Spleen (tissue), 11 donors: ENCODE data around the gene EDN2. TPM values are rescaled to one million over a fixed set of nuclear protein-coding genes. Genes with fewer than 3 reads are reported as not detected.

Source experiments
- DNase-seq: peaks from one replicate; pipeline ENCODE4 v3.0.0-alpha.2; 2020
- H3K27ac ChIP-seq, 8 donors: fragments of 200-600 bp; sonication (generic) in 7 of 8; 1 replicate in 4 of 8; 2 replicates in 4 of 8; pipeline versions ENCODE4 v1.5.0 to v1.8.0; 2016 to 2021; ENCODE audit warnings: inconsistent platforms in 4 of 8, mild to moderate bottlenecking in 4 of 8, moderate library complexity in 1 of 8
- H3K27me3 ChIP-seq, 7 donors: fragments of 200-600 bp; sonication (generic) in 6 of 7; replicated peaks in 1 of 7; 1 replicate in 4 of 7; 2 replicates in 3 of 7; pipeline versions ENCODE4 v1.5.0 to v1.8.0; 2016 to 2021; ENCODE audit warnings: inconsistent platforms in 3 of 7, mild to moderate bottlenecking in 1 of 7
- H3K36me3 ChIP-seq, 6 donors: fragments of 200-600 bp; sonication (generic) in 5 of 6; 1 replicate in 4 of 6; 2 replicates in 2 of 6; pipeline versions ENCODE4 v1.5.0 to v1.8.0; 2016 to 2021; ENCODE audit warnings: inconsistent platforms in 2 of 6
- H3K4me1 ChIP-seq, 6 donors: fragments of 200-600 bp; sonication (generic) in 5 of 6; 1 replicate in 3 of 6; 2 replicates in 3 of 6; pipeline versions ENCODE4 v1.5.0 to v1.8.0; 2016 to 2021; ENCODE audit warnings: inconsistent platforms in 3 of 6
- H3K4me3 ChIP-seq, 8 donors: fragments of 200-600 bp; sonication (generic) in 7 of 8; 1 replicate in 4 of 8; 2 replicates in 4 of 8; pipeline versions ENCODE4 v1.5.0 to v1.8.0; 2016 to 2021; ENCODE audit warnings: inconsistent platforms in 4 of 8, mild to moderate bottlenecking in 4 of 8, moderate library complexity in 2 of 8
- H3K9me3 ChIP-seq, 8 donors: fragments of 200-600 bp; sonication (generic) in 7 of 8; 1 replicate in 4 of 8; 2 replicates in 4 of 8; pipeline versions ENCODE4 v1.5.0 to v1.8.0; 2016 to 2021; ENCODE audit warnings: inconsistent platforms in 4 of 8
- POLR2A ChIP-seq, 3 donors: fragments of 450-650 bp; IDR thresholded peaks; one replicate each; pipeline ENCODE4 v1.5.1; 2017; ENCODE audit warnings: antibody characterized with exemption in 3 of 3, mild to moderate bottlenecking in 1 of 3
- POLR2AphosphoS5 ChIP-seq, 3 donors: sonication (generic); formaldehyde crosslinking; IDR thresholded peaks; one replicate each; pipeline ENCODE4 v1.5.1; 2017; ENCODE audit warnings: antibody characterized with exemption in 3 of 3
- WGBS, 5 donors: extraction: QIAGEN DNeasy Blood & Tissue Kit in 3 of 5; methylation state at CpG; one replicate each; pipeline versions ENCODE4 v1.1.5 to v1.1.7; 2013 to 2018; 5-methylcytosine and 5-hydroxymethylcytosine counted together
- intact Hi-C: fragments of 100-400 bp; cut with DNase I; formaldehyde crosslinking; loops from one replicate; pipeline ENCODE4 v1.15.0; 2023; ENCODE audit warnings: low total_unique reads
- polyA plus RNA-seq, 3 donors: library from polyadenylated mRNA; stranded (reverse); fragments of 200-250 nt; gene quantifications; one replicate each; pipeline ENCODE4 v1.2.1, GENCODE V29; 2013
- total RNA-seq, 7 donors: library from RNA; depleted of rRNA in 3 of 7; stranded (reverse); fragments of >200 nt in 3 of 7; fragmentation: NEBNext Ultra II Directional in 4 of 7; extraction: Animal tissue kit (Norgen Biotek cat#: 25700) in 4 of 7; gene quantifications; one replicate each; pipeline versions ENCODE4 v1.1.0 to v1.2.1, GENCODE V29; 2016 to 2021
- TF ChIP-seq, protein P1 (sequence below), 11 experiments: fragments of 200-600 bp in 7 of 11; fragments of 450-650 bp in 4 of 11; sonication (generic) in 4 of 11; IDR thresholded peaks in 8 of 11; conservative IDR thresholded peaks in 3 of 11; 1 replicate in 7 of 11; 2 replicates in 4 of 11; pipeline versions ENCODE4 v1.4.0 to v1.8.0; 2016 to 2021; ENCODE audit warnings: antibody characterized with exemption in 11 of 11, inconsistent platforms in 4 of 11, mild to moderate bottlenecking in 1 of 11
- donor health status: healthy with polysubstance abuse.
- donor health status: DM: no; HTN: no; CAD: no; lungs with moderate emphysema.
- donor health status: DM: no; HTN: no; CAD: no.
- donor health status: Bipolar disorder and iron deficiency.
- donor health status: healthy.
- donor health status: DM: no; HTN: no; CAD: no.
- donor health status: DM: yes; HTN: yes; CAD: no.

Gene EDN2
- total and polyA plus RNA-seq, 10 donors = not detected

DNA sequence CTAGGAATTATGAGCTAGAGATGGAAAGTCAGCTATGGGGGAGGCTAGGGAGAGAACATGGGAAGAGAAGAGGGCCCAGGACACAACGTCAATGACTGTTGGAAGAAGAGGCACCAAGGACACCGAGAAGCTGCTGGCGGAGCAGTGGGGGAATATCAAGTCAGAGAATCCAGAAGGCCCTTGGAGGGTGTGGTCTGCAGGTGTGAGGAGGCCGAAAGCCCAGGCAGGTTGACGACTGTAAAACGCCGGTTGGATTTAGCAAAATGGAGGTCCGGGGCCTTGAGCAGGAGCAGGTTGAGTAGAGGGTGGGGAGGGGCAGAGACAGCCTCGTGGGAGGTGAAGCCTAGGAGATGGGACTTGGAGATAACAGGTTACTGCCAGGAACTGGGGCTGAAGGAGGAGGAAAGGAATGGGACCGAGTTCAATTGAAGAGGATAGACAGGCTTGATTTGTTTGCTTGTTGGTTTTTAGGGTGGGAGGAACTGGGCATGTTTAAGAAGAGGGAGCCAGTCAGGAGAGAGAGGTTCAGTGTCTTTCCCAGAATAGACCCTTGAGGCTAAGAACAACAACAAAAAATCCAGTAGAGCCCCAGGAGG, 35.1 kb downstream of the EDN2 start:
- Histone ChIP-seq H3K36me3 (no peaks in the 10 kb centered on the region), H3K4me3 (no peak overlapping the region), H3K9me3 (peaks cover 0 to 11% (median 7%) of the 10 kb centered on the region in 8 donors), H3K27ac (peak overlapping the region in 2 of 8 donors; percentile 13 to 40), H3K4me1 (peaks cover 1 to 27% (median 9%) of the 10 kb centered on the region in 6 donors), H3K27me3 (no peaks in the 10 kb centered on the region)
- WGBS, 5 donors = 78 to 87% (median 84%) methylated on average over 10 of the region's 10 CpGs
- TF ChIP-seq POLR2AphosphoS5 (IDR thresholded peaks at IDR 0.05) = no peak
- TF ChIP-seq, protein P1, sequence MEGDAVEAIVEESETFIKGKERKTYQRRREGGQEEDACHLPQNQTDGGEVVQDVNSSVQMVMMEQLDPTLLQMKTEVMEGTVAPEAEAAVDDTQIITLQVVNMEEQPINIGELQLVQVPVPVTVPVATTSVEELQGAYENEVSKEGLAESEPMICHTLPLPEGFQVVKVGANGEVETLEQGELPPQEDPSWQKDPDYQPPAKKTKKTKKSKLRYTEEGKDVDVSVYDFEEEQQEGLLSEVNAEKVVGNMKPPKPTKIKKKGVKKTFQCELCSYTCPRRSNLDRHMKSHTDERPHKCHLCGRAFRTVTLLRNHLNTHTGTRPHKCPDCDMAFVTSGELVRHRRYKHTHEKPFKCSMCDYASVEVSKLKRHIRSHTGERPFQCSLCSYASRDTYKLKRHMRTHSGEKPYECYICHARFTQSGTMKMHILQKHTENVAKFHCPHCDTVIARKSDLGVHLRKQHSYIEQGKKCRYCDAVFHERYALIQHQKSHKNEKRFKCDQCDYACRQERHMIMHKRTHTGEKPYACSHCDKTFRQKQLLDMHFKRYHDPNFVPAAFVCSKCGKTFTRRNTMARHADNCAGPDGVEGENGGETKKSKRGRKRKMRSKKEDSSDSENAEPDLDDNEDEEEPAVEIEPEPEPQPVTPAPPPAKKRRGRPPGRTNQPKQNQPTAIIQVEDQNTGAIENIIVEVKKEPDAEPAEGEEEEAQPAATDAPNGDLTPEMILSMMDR (IDR thresholded peaks at IDR 0.05 in 8 of 11, conservative IDR thresholded peaks at IDR 0.05 in 3 of 11) = no peak
- no peak for TF ChIP-seq POLR2A (IDR thresholded peaks at IDR 0.05)
- DNase-seq = no peak
- intact Hi-C loops = no loop called here

- 79 to 87% (median 85%) methylated on average over 4 of the region's 4 CpGs for WGBS, 5 donors
- intact Hi-C loops = no loop called here
- DNase-seq = no peak
- TF ChIP-seq POLR2A (IDR thresholded peaks at IDR 0.05) = no peak
- TF ChIP-seq, protein P1 (IDR thresholded peaks at IDR 0.05 in 8 of 11, conservative IDR thresholded peaks at IDR 0.05 in 3 of 11) = no peak
- TF ChIP-seq POLR2AphosphoS5 (IDR thresholded peaks at IDR 0.05) = no peak
- H3K27ac ChIP-seq = no peak overlapping the region
- no peaks in the 10 kb centered on the region for H3K36me3 ChIP-seq
- H3K4me3 ChIP-seq = no peak overlapping the region
- H3K9me3 ChIP-seq = peaks cover 0 to 17% (median 13%) of the 10 kb centered on the region in 8 donors
- H3K27me3 ChIP-seq = no peaks in the 10 kb centered on the region
- H3K4me1 ChIP-seq = peaks cover 0 to 21% (median 7%) of the 10 kb centered on the region in 6 donors
Measured at GRCh38 chr1:41448821-41449220, 35.7 kb downstream of the EDN2 start.

GRCh38 chr1:41447995-41448770, 36.3 kb downstream of the EDN2 start:
- TF ChIP-seq POLR2AphosphoS5 (IDR thresholded peaks at IDR 0.05) (no peak), POLR2A (IDR thresholded peaks at IDR 0.05) (no peak)
- TF ChIP-seq, protein P1 (IDR thresholded peaks at IDR 0.05 in 8 of 11, conservative IDR thresholded peaks at IDR 0.05 in 3 of 11) = no peak
- Histone ChIP-seq H3K9me3 (peaks cover 0 to 23% (median 16%) of the 10 kb centered on the region in 8 donors), H3K27ac (no peak overlapping the region), H3K4me3 (no peak overlapping the region), H3K27me3 (no peaks in the 10 kb centered on the region), H3K4me1 (peaks cover 0 to 14% (median 4%) of the 10 kb centered on the region in 6 donors), H3K36me3 (no peaks in the 10 kb centered on the region)
- WGBS, 5 donors = 79 to 87% (median 84%) methylated on average over 8 of the region's 8 CpGs
- no peak for DNase-seq
- intact Hi-C loops = no loop called here
